Activated T-cell treated with anti-CD3 and anti-CD28 coated beads, Interleukin-2, amount 50 U/mL, for 72 hours (primary cell): ENCODE results near the gene ASTN2. TPM values are rescaled to one million over a fixed set of nuclear protein-coding genes. Genes with fewer than 3 reads are reported as not detected.

ENCODE experiments used
- ATAC-seq, 2 donors: fragments of 150-1000 bp; cut with Tn5 transposase; replicated peaks in 1 of 2; 2 replicates each; pipeline ENCODE4 v1.10.0; 2021; ENCODE audit warnings: moderate library complexity in 2 of 2, mild to moderate bottlenecking in 1 of 2
- DNase-seq, 2 donors: peaks; one replicate each; pipeline ENCODE4 v3.0.0; 2021 to 2022; ENCODE audit warnings: mixed read lengths in 1 of 2
- H3K27ac Mint-ChIP-seq: one replicate; pipeline ENCODE4 v1.8.0; 2022; ENCODE audit warnings: mild to moderate bottlenecking, moderate library complexity, mixed read lengths
- H3K27me3 Mint-ChIP-seq: one replicate; pipeline ENCODE4 v1.8.0; 2022; ENCODE audit warnings: low read depth, mixed read lengths
- H3K36me3 Mint-ChIP-seq, 2 donors: one replicate each; pipeline ENCODE4 v1.8.0; 2022; ENCODE audit warnings: mixed read lengths in 2 of 2, mild to moderate bottlenecking in 1 of 2; ENCODE audit not compliant: insufficient read depth in 2 of 2
- H3K4me1 Mint-ChIP-seq: one replicate; pipeline ENCODE4 v1.8.0; 2022; ENCODE audit warnings: low read depth, mixed read lengths
- H3K4me3 Mint-ChIP-seq, 2 donors: one replicate each; pipeline ENCODE4 v1.8.0; 2022; ENCODE audit warnings: mild to moderate bottlenecking in 2 of 2, mixed read lengths in 2 of 2, moderate library complexity in 2 of 2
- H3K9me3 Mint-ChIP-seq, 2 donors: one replicate each; pipeline ENCODE4 v1.8.0; 2022; ENCODE audit warnings: mixed read lengths in 2 of 2
- total RNA-seq, 2 donors: library from RNA; stranded (reverse); gene quantifications; one replicate each; pipeline ENCODE4 v1.2.3, GENCODE V29; 2022

ASTN2 gene
- total RNA-seq, 2 donors from 2014 or later = 4.2 to 5.6 TPM

DNA sequence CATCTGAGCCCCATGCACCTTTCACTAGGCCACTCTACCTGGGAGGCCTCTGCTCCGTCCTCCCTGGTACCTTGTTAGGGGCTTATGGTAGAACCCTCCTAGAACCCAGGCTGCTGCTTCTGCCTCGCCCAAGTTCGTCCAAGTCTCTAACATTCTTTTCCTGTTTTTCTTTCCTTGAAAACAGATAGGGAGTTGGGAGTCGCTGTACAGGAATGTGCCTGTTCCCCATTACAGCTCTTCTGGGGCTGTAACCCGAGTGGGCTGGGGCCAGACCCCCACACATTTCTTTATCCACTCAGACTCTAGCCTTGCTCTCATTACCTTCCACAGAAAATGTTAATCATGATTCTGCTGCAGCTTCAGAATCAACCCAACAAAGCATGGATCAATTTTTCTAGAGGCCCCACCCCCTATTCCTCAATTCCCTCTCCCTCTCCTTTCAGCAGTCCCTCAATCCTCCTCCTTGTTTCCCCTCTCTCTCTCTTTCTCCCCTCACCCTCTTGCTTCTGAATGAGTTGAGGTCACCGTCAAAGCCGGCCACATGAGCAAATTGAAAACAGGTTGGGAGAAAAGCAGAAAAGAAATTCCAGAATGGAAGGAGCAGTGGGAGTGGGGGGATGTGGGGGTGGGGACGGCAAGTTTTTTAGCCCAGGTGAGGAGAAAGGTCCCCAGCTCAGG is 921.5 kb downstream of the ASTN2 start:
- no peak for ATAC-seq
- Mint-ChIP-seq H3K27ac (no peak overlapping the region), H3K4me1 (no peaks in the 10 kb centered on the region), H3K4me3 (no peak overlapping the region), H3K36me3 (peaks cover 0 to 2% of the 10 kb centered on the region in 2 donors), H3K27me3 (no peaks in the 10 kb centered on the region), H3K9me3 (peaks cover 2 to 3% of the 10 kb centered on the region in 2 donors)
- DNase-seq = no peak

DNA sequence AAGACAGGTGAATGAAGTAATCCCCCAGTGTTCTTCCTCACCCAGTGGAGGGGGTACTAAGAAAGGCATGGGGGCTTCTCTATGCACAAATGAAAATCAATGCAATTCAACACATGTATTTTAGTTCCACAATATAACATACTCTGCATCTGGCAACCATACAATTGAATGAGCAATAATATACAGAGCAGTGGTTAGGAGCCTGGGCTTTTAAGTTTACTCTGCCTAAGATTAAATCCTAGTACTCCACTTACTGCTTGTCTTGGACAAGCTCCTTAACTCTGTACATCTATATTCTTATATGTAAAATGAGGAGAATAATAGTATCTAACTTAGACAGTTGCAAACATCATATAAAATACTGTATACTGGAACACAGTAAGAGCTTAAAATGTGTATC is 923.2 kb downstream of the ASTN2 start:
- H3K27ac Mint-ChIP-seq = no peak overlapping the region
- H3K27me3 Mint-ChIP-seq = no peaks in the 10 kb centered on the region
- DNase-seq (no peak), ATAC-seq (no peak)
- H3K4me1 Mint-ChIP-seq = no peaks in the 10 kb centered on the region
- H3K36me3 Mint-ChIP-seq = peaks cover 0 to 2% of the 10 kb centered on the region in 2 donors
- no peak overlapping the region for H3K4me3 Mint-ChIP-seq
- peaks cover 2 to 3% of the 10 kb centered on the region in 2 donors for H3K9me3 Mint-ChIP-seq

- H3K4me1 Mint-ChIP-seq = no peaks in the 10 kb centered on the region
- no peaks in the 10 kb centered on the region for H3K27me3 Mint-ChIP-seq
- H3K36me3 Mint-ChIP-seq = peaks cover 0 to 2% of the 10 kb centered on the region in 2 donors
- H3K9me3 Mint-ChIP-seq = peaks cover 2 to 3% of the 10 kb centered on the region in 2 donors
- ATAC-seq (no peak), DNase-seq (no peak)
- H3K4me3 Mint-ChIP-seq = no peak overlapping the region
- no peak overlapping the region for H3K27ac Mint-ChIP-seq
Measured at GRCh38 chr9:116491219-116491618, 923.6 kb downstream of the ASTN2 start.

DNA sequence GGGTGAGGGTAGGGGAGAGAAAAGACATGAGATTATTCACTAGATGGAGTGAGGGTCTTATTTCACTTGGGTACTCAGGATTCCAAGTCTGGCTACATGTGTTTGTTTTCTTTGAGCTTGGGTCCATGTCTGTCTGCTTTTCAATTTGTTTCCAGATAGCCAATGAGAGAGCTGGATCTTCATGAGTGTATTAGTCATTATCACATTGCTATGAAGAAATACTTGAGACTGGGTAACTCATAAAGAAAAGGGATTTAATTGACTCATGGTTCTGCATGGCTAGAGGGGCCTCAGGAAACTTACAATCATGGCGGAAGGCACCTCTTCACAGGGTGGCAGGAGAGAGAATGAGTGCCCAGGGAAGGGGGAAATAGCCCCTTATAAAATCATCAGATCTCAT is 924.5 kb downstream of the ASTN2 start:
- H3K27ac Mint-ChIP-seq = no peak overlapping the region
- DNase-seq = no peak

DNA sequence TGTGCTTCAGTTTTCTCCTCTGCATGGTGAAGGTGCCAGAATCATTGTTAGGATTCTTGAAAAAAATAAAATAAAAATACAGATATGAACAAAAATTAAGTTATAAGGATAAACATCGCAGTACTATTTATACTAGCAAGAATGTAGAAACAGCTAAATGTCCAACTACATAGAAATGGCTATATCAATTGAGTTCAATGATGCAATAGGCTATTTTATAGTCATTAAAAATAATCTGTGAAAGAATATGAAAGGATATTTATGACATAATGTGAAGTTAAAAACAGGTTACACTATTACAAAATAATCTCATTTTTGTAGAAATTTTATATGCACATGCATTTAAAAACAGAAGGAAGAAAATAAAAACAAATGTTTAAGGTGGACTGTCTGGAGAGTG is 926.5 kb downstream of the ASTN2 start:
- Mint-ChIP-seq H3K36me3 (peaks cover 0 to 2% of the 10 kb centered on the region in 2 donors), H3K4me3 (no peak overlapping the region), H3K4me1 (no peaks in the 10 kb centered on the region), H3K27ac (no peak overlapping the region), H3K9me3 (peaks cover 2 to 3% of the 10 kb centered on the region in 2 donors), H3K27me3 (no peaks in the 10 kb centered on the region)
- no peak for ATAC-seq
- DNase-seq = no peak

More for the DNA sequence above, 924.5 kb downstream of the ASTN2 start:
- no peaks in the 10 kb centered on the region for H3K27me3 Mint-ChIP-seq
- H3K4me3 Mint-ChIP-seq = no peak overlapping the region
- H3K4me1 Mint-ChIP-seq = no peaks in the 10 kb centered on the region
- no peak for ATAC-seq
- peaks cover 2 to 3% of the 10 kb centered on the region in 2 donors for H3K9me3 Mint-ChIP-seq
- H3K36me3 Mint-ChIP-seq = peaks cover 0 to 2% of the 10 kb centered on the region in 2 donors

- Mint-ChIP-seq H3K27me3 (no peaks in the 10 kb centered on the region), H3K4me3 (no peak overlapping the region), H3K4me1 (no peaks in the 10 kb centered on the region), H3K9me3 (no peaks in the 10 kb centered on the region), H3K36me3 (no peaks in the 10 kb centered on the region), H3K27ac (no peak overlapping the region)
- no peak for DNase-seq
- ATAC-seq = no peak
Measured at GRCh38 chr9:116484492-116485061, 930.3 kb downstream of the ASTN2 start.

GRCh38 chr9:116483622-116484491 is 931.0 kb downstream of the ASTN2 start:
- H3K27me3 Mint-ChIP-seq = no peaks in the 10 kb centered on the region
- ATAC-seq (no peak), DNase-seq (no peak)
- H3K4me1 Mint-ChIP-seq = no peaks in the 10 kb centered on the region
- H3K9me3 Mint-ChIP-seq = no peaks in the 10 kb centered on the region
- H3K36me3 Mint-ChIP-seq = no peaks in the 10 kb centered on the region
- no peak overlapping the region for H3K4me3 Mint-ChIP-seq
- H3K27ac Mint-ChIP-seq = no peak overlapping the region

- peaks cover 0 to 2% of the 10 kb centered on the region in 2 donors for H3K9me3 Mint-ChIP-seq
- no peaks in the 10 kb centered on the region for H3K4me1 Mint-ChIP-seq
- DNase-seq (no peak), ATAC-seq (no peak)
- H3K27me3 Mint-ChIP-seq = no peaks in the 10 kb centered on the region
- H3K4me3 Mint-ChIP-seq = no peak overlapping the region
- H3K27ac Mint-ChIP-seq = no peak overlapping the region
- no peaks in the 10 kb centered on the region for H3K36me3 Mint-ChIP-seq
Measured at GRCh38 chr9:116482740-116483139, 932.1 kb downstream of the ASTN2 start.

- H3K9me3 Mint-ChIP-seq = peaks cover 0 to 3% of the 10 kb centered on the region in 2 donors
- H3K27ac Mint-ChIP-seq = no peak overlapping the region
- no peak for DNase-seq
- peaks cover 0 to 1% of the 10 kb centered on the region in 2 donors for H3K36me3 Mint-ChIP-seq
- no peaks in the 10 kb centered on the region for H3K27me3 Mint-ChIP-seq
- no peak overlapping the region for H3K4me3 Mint-ChIP-seq
- no peak for ATAC-seq
- no peaks in the 10 kb centered on the region for H3K4me1 Mint-ChIP-seq
Measured at GRCh38 chr9:116480700-116481099, 934.2 kb downstream of the ASTN2 start.

DNA sequence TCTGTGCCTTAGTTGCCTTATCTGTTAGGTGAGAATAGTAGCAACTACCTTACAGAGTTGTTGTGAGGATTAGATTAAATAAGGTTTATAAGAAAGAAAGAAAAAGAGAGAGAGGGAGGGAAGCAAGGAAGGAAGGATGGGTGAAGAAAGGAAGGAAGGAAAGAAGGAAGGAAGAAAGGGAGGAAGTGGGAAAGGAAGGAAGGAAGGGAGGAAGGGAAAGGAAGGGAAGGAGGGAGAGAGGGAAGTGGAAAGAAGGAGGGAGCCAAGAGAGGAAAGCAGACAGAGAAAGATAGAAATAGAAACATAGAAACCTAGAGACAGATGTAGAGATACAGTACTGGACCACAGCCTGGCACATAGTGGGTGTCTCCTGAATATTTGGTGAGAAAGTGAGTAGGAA is 934.9 kb downstream of the ASTN2 start:
- ATAC-seq = no peak
- peaks cover 0 to 1% of the 10 kb centered on the region in 2 donors for H3K36me3 Mint-ChIP-seq

DNA sequence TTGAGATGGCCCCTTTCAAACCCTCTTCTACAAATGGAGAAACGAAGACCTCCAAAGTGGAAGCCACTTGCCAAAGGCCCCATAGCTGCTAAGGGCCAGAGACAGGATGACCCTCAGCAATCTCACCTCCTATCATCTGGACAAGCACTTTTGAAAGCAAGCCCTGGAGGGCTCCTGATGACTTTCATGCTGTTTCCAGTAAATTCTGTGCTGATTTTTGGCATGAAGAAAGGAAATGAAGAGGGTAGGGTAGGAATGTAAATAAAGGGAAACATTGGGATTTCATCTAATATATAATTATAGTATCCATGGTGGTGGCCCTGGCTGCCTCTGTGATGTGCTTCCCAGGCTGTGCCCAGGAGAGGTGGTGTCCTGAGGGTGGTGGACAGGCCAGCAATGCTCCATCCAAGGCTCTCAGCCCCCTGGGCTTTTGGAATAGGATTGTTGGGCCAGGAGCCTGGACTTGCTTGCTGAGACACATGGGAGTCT is 935.8 kb downstream of the ASTN2 start:
- H3K9me3 Mint-ChIP-seq = peaks cover 0 to 3% of the 10 kb centered on the region in 2 donors
- DNase-seq (no peak), ATAC-seq (no peak)
- no peaks in the 10 kb centered on the region for H3K4me1 Mint-ChIP-seq
- H3K4me3 Mint-ChIP-seq = no peak overlapping the region
- peaks cover 0 to 1% of the 10 kb centered on the region in 2 donors for H3K36me3 Mint-ChIP-seq
- H3K27me3 Mint-ChIP-seq = no peaks in the 10 kb centered on the region
- no peak overlapping the region for H3K27ac Mint-ChIP-seq

More for the DNA sequence above, 934.9 kb downstream of the ASTN2 start:
- H3K27ac Mint-ChIP-seq = no peak overlapping the region
- H3K27me3 Mint-ChIP-seq = no peaks in the 10 kb centered on the region
- H3K4me1 Mint-ChIP-seq = no peaks in the 10 kb centered on the region
- no peak overlapping the region for H3K4me3 Mint-ChIP-seq
- no peak for DNase-seq
- peaks cover 0 to 3% of the 10 kb centered on the region in 2 donors for H3K9me3 Mint-ChIP-seq

DNA sequence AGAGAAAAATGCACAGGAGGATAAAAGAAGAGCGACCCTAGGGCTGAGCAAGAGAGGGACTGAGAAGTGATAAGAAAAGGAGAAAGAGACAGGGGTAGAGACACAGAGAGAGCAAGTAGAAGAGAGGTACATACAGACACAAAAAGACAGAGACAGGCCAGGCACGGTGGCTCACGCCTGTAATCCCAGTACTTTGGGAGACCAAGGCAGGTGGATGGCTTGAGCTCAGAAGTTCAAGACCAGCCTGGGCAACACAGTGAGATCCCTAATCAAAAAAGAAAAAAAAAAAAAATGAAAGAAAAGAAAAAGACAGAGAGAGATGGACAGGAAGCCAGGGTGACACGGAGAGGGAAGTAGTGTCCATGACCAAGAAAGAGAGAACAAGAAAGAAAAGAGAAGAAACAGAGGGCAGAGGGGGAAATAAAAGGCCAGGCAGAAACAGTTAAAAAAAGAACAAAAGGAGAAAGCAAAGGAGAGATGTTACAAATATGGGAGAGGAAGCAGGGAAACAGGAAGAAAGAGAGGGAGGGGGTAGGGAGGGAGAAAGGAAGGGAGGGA is 937.2 kb downstream of the ASTN2 start:
- H3K4me1 Mint-ChIP-seq = no peaks in the 10 kb centered on the region
- H3K27me3 Mint-ChIP-seq = no peaks in the 10 kb centered on the region
- H3K36me3 Mint-ChIP-seq = peaks cover 0 to 1% of the 10 kb centered on the region in 2 donors
- H3K4me3 Mint-ChIP-seq = no peak overlapping the region
- H3K9me3 Mint-ChIP-seq = peaks cover 0 to 3% of the 10 kb centered on the region in 2 donors
- DNase-seq (no peak), ATAC-seq (no peak)
- H3K27ac Mint-ChIP-seq = no peak overlapping the region

DNA sequence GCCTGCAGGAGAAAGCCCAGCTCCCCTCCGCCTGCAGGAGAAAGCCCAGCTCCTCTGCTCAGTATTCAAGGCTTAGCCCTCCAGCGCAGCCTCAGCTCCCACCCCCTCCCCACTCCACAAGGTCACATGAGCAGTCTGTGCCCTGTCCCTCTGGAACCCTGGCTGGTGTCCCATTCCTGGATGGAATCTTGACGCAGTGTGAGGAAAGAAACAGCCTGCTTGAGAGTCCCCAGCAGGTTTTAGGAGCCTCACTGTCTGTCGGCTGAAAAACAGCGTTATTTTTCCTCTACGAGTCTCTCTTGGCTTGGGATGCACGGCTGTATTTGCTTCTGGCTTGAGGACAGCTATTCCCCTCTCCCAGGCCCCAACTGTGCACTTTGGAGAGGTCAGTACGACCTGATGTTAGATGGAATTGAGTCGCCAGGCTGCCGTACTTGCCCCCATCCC is 937.9 kb downstream of the ASTN2 start:
- no peaks in the 10 kb centered on the region for H3K27me3 Mint-ChIP-seq
- H3K4me3 Mint-ChIP-seq = no peak overlapping the region
- no peaks in the 10 kb centered on the region for H3K4me1 Mint-ChIP-seq
- H3K9me3 Mint-ChIP-seq = peaks cover 0 to 6% of the 10 kb centered on the region in 2 donors
- peaks cover 0 to 1% of the 10 kb centered on the region in 2 donors for H3K36me3 Mint-ChIP-seq
- H3K27ac Mint-ChIP-seq = no peak overlapping the region
- ATAC-seq (no peak), DNase-seq (no peak)
